ENCODE results near the gene MRPL18.

DNA sequence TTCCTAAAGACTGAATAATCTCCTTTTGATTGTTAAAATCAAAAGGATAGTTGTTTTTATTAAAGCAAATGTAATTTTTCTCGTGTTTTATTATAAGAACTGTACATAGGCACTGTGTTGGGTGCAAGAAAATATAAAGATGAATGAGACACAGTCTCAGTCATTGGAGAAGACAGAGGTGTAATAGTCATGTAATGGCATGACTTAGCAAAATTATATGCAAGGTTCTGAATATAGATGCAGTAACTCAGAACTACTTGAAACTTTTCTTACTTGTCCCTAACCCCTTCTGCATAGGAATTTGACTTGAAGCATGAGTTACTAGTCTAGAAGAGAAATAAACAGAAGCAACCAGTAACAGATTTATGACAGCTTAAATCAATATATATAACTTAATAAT lies 48.1 kb upstream of the MRPL18 start:
- TF ChIP-seq POLR2AphosphoS5 (IDR thresholded peaks at IDR 0.05; ENCODE audit: insufficient read depth, low read depth, low read length) (no peak), FOS (IDR thresholded peaks at IDR 0.05; ENCODE audit: borderline replicate concordance, insufficient read depth, low read length) (no peak)
- TF ChIP-seq, protein P1, sequence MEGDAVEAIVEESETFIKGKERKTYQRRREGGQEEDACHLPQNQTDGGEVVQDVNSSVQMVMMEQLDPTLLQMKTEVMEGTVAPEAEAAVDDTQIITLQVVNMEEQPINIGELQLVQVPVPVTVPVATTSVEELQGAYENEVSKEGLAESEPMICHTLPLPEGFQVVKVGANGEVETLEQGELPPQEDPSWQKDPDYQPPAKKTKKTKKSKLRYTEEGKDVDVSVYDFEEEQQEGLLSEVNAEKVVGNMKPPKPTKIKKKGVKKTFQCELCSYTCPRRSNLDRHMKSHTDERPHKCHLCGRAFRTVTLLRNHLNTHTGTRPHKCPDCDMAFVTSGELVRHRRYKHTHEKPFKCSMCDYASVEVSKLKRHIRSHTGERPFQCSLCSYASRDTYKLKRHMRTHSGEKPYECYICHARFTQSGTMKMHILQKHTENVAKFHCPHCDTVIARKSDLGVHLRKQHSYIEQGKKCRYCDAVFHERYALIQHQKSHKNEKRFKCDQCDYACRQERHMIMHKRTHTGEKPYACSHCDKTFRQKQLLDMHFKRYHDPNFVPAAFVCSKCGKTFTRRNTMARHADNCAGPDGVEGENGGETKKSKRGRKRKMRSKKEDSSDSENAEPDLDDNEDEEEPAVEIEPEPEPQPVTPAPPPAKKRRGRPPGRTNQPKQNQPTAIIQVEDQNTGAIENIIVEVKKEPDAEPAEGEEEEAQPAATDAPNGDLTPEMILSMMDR (IDR thresholded peaks at IDR 0.05; ENCODE audit: extremely low read depth in 1 of 2, insufficient read depth in 1 of 2, low read depth in 1 of 2, low read length in 2 of 2), result no peak

Data from endothelial cell of umbilical vein (primary cell).